Stimulated activated CD8-positive, alpha-beta memory T cell treated with anti-CD3 and anti-CD28 coated beads, Interleukin-12 subunit alpha, Interleukin-12 subunit beta, amount 100 ng/mL, for 24 hours (primary cell): ENCODE results near the gene TAAR9.

Experiments used
- DNase-seq: peaks from one replicate; pipeline ENCODE4 v3.0.0-alpha.2; 2020; ENCODE audit errors: extremely low read depth

Gene TAAR9

GRCh38 chr6:132587424-132587823 lies 49.3 kb downstream of the TAAR9 start:
- no peak for DNase-seq
